ENCODE measurements around the gene RIPOR3. TPM values are rescaled to one million over a fixed set of nuclear protein-coding genes. Genes with fewer than 3 reads are reported as not detected.

Gene RIPOR3
- total RNA-seq, 2 experiments from 2014 or later: not detected

GRCh38 chr20:50559149-50559548 lies 132.2 kb downstream of the RIPOR3 start:
- CTCF ChIA-PET: interaction anchor here (0.7 to 1.5 kb wide), 3 partner anchors 33 to 71 kb away, joined by 3 to 4 read pairs (median 3); no protein-coding TSS in a partner anchor
- Mint-ChIP-seq H3K27ac (peak overlapping the region; percentile 1), H3K27me3 (no peaks in the 10 kb centered on the region), H3K4me3 (no peak overlapping the region), H3K9me3 (ENCODE audit: low read depth) (no peaks in the 10 kb centered on the region), H3K36me3 (peaks cover 51% of the 10 kb centered on the region), H3K4me1 (peaks cover 53% of the 10 kb centered on the region)
- DNase-seq (no peak), ATAC-seq (no peak)

- no peaks in the 10 kb centered on the region for H3K27me3 Mint-ChIP-seq
- no peaks in the 10 kb centered on the region for H3K9me3 Mint-ChIP-seq (ENCODE audit: low read depth)
- H3K4me3 Mint-ChIP-seq: no peak overlapping the region
- H3K36me3 Mint-ChIP-seq: peaks cover 51% of the 10 kb centered on the region
- DNase-seq (no peak), ATAC-seq (no peak)
- H3K4me1 Mint-ChIP-seq: peaks cover 52% of the 10 kb centered on the region
- no peak overlapping the region for H3K27ac Mint-ChIP-seq
- CTCF ChIA-PET: interaction anchor here (1.1 kb wide), 1 partner anchor 15 kb away, joined by 3 read pairs; no protein-coding TSS in a partner anchor
These were observed 132.8 kb downstream of the RIPOR3 start for GRCh38 chr20:50558483-50558925.

GRCh38 chr20:50557549-50558134 lies 133.7 kb downstream of the RIPOR3 start:
- Mint-ChIP-seq H3K27me3 (no peaks in the 10 kb centered on the region), H3K4me3 (no peak overlapping the region), H3K36me3 (peaks cover 44% of the 10 kb centered on the region), H3K9me3 (ENCODE audit: low read depth) (no peaks in the 10 kb centered on the region), H3K4me1 (peaks cover 46% of the 10 kb centered on the region), H3K27ac (no peak overlapping the region)
- CTCF ChIA-PET: interaction anchor here (1.1 to 2.4 kb wide), 3 partner anchors 10 to 79 kb away, joined by 3 to 5 read pairs (median 3); no protein-coding TSS in a partner anchor
- ATAC-seq (no peak), DNase-seq (no peak)

- Mint-ChIP-seq H3K4me1 (peaks cover 28% of the 10 kb centered on the region), H3K27ac (no peak overlapping the region)
- DNase-seq: no peak
These were observed 135.7 kb downstream of the RIPOR3 start for GRCh38 chr20:50555662-50556061.

DNA sequence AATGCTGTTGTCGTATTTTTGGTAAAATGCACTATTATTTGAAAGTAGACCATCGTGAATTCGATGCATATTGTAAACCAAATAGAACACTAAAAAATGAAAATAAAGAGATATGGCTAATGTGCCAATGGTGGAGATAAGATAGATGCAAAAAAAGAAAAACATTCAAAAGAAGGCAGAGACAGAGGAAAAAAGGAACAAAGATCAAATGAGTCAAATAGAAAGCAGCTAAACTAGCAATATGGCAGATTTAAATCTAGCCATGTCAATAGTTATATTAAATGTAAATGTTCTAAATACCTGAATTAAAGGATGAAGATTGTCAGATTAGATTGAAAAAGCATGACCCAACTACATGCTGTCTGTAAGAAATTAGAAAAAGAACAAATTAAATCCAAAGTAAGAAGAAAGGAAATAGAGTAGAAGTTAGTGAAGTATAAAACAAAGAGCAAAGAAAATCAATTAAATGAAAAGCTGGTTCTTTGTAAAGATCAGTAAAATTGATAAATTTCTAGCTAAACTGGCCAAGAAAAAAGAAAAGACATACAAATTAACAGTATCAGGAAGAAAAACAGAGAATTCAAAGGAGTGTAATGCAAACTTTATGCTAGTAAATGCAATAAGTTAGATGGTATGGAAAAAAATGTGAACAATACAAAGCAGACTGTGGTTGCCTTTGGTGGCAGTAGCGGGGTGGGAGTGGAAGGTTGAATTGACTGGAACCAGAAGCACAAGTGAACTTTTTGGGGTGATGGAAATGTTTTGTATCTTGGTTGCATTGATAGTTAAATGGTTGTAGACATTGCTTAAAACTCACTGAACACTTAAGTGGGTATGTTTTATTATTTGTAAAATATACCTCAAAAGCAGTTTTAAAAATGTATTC lies 136.4 kb downstream of the RIPOR3 start:
- Mint-ChIP-seq H3K36me3 (peaks cover 32% of the 10 kb centered on the region), H3K9me3 (ENCODE audit: low read depth) (no peaks in the 10 kb centered on the region), H3K4me1 (peaks cover 27% of the 10 kb centered on the region), H3K4me3 (no peak overlapping the region), H3K27me3 (no peaks in the 10 kb centered on the region), H3K27ac (no peak overlapping the region)
- CTCF ChIA-PET: interaction anchor here (0.7 to 2.4 kb wide), 6 partner anchors 7 to 77 kb away, joined by 3 to 5 read pairs (median 3); no protein-coding TSS in a partner anchor
- no peak for DNase-seq
- ATAC-seq: peak; percentile 38

More at GRCh38 chr20:50555662-50556061, 135.7 kb downstream of the RIPOR3 start:
- H3K4me3 Mint-ChIP-seq: no peak overlapping the region
- peaks cover 30% of the 10 kb centered on the region for H3K36me3 Mint-ChIP-seq
- CTCF ChIA-PET: interaction anchor here (0.7 to 2.4 kb wide), 4 partner anchors 8 to 77 kb away, joined by 3 to 5 read pairs (median 3); no protein-coding TSS in a partner anchor
- H3K9me3 Mint-ChIP-seq (ENCODE audit: low read depth): no peaks in the 10 kb centered on the region
- no peak for ATAC-seq
- H3K27me3 Mint-ChIP-seq: no peaks in the 10 kb centered on the region

DNA sequence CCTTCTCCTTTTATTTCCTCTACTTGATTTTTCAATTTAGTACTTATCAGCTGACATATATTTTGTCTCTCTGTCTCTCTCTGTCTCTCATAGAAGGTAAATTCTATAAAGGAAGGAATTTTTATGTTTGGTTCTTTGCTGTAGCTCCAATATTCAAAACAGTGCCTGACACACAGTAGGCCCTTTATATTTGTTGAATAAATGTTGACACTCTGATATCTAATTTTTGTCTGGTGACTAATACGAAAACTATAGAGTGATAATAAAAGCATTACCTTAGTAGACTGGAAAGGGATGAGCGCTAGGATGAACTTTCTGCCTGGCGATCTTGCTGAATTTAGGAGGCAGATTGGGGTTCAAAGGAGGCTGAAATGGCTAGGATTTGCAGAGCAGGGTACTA lies 138.4 kb downstream of the RIPOR3 start:
- no peaks in the 10 kb centered on the region for H3K27me3 Mint-ChIP-seq
- DNase-seq (no peak), ATAC-seq (no peak)
- H3K36me3 Mint-ChIP-seq: peaks cover 29% of the 10 kb centered on the region
- no peaks in the 10 kb centered on the region for H3K9me3 Mint-ChIP-seq (ENCODE audit: low read depth)
- peaks cover 28% of the 10 kb centered on the region for H3K4me1 Mint-ChIP-seq
- H3K4me3 Mint-ChIP-seq: no peak overlapping the region
- H3K27ac Mint-ChIP-seq: no peak overlapping the region
- CTCF ChIA-PET: interaction anchor here (0.6 to 1.4 kb wide), 3 partner anchors 14 to 98 kb away, joined by 3 read pairs; no protein-coding TSS in a partner anchor

- H3K9me3 Mint-ChIP-seq (ENCODE audit: low read depth): no peaks in the 10 kb centered on the region
- peak overlapping the region; percentile 41 for H3K27ac Mint-ChIP-seq
- H3K4me3 Mint-ChIP-seq: no peak overlapping the region
- peaks cover 24% of the 10 kb centered on the region for H3K36me3 Mint-ChIP-seq
- ATAC-seq (peak; percentile 29), DNase-seq (no peak)
- CTCF ChIA-PET: interaction anchor here (0.8 to 1.4 kb wide), 8 partner anchors 11 to 364 kb away, joined by 3 to 6 read pairs (median 3); no protein-coding TSS in a partner anchor
- peaks cover 39% of the 10 kb centered on the region for H3K4me1 Mint-ChIP-seq
- H3K27me3 Mint-ChIP-seq: no peaks in the 10 kb centered on the region
These were observed 140.1 kb downstream of the RIPOR3 start for GRCh38 chr20:50551288-50551687.

- no peak for DNase-seq
- Mint-ChIP-seq H3K4me3 (no peak overlapping the region), H3K27me3 (no peaks in the 10 kb centered on the region), H3K27ac (peak overlapping the region; percentile 16), H3K36me3 (peaks cover 19% of the 10 kb centered on the region), H3K4me1 (peaks cover 42% of the 10 kb centered on the region), H3K9me3 (ENCODE audit: low read depth) (no peaks in the 10 kb centered on the region)
- no peak for ATAC-seq
- CTCF ChIA-PET: interaction anchor here (1.0 to 1.4 kb wide), 7 partner anchors 11 to 86 kb away, joined by 3 to 6 read pairs (median 3); no protein-coding TSS in a partner anchor
These were observed 140.8 kb downstream of the RIPOR3 start for GRCh38 chr20:50550531-50550930.

GRCh38 chr20:50548396-50548795 lies 142.9 kb downstream of the RIPOR3 start:
- Mint-ChIP-seq H3K9me3 (ENCODE audit: low read depth) (no peaks in the 10 kb centered on the region), H3K36me3 (peaks cover 25% of the 10 kb centered on the region), H3K4me3 (no peak overlapping the region), H3K27me3 (no peaks in the 10 kb centered on the region), H3K4me1 (peaks cover 56% of the 10 kb centered on the region), H3K27ac (no peak overlapping the region)
- DNase-seq (no peak), ATAC-seq (no peak)
- CTCF ChIA-PET: interaction anchor here (1.1 to 1.8 kb wide), 8 partner anchors 8 to 246 kb away, joined by 3 to 6 read pairs (median 4); partner anchors contain the start of gene BCAS4

DNA sequence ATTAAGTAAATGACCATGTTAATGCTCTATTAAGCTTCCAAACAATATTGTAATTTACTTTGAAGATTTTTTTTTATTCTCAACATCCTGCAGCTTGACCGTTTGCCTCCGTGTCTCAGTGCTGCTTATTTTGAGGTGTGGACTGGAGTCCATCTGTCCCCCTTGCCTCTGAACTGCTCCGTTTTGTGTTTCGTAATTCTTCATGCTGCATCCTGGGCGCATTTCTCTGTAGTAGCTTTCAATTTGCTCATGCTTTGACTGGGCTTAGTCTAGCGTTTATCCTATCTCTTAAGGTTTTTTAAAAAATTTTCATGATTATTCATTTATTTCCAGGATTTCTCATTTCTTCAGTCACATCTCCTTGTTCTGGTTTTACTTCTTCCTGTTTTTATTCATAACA lies 143.4 kb downstream of the RIPOR3 start:
- DNase-seq: no peak
- Mint-ChIP-seq H3K4me1 (peaks cover 58% of the 10 kb centered on the region), H3K9me3 (ENCODE audit: low read depth) (no peaks in the 10 kb centered on the region), H3K27ac (peak overlapping the region; percentile 42), H3K27me3 (no peaks in the 10 kb centered on the region), H3K4me3 (peak overlapping the region; percentile 25), H3K36me3 (peaks cover 26% of the 10 kb centered on the region)
- ATAC-seq: no peak
- CTCF ChIA-PET: interaction anchor here (1.0 to 1.8 kb wide), 11 partner anchors 9 to 247 kb away, joined by 3 to 6 read pairs (median 4); partner anchors contain the start of genes BCAS4 and PTPN1

GRCh38 chr20:50546729-50547314 lies 144.5 kb downstream of the RIPOR3 start:
- no peaks in the 10 kb centered on the region for H3K27me3 Mint-ChIP-seq
- H3K4me1 Mint-ChIP-seq: peaks cover 68% of the 10 kb centered on the region
- H3K36me3 Mint-ChIP-seq: peaks cover 28% of the 10 kb centered on the region
- H3K27ac Mint-ChIP-seq: peak overlapping the region; percentile 68
- DNase-seq (peak; percentile 58), ATAC-seq (peak; percentile 72)
- H3K9me3 Mint-ChIP-seq (ENCODE audit: low read depth): no peaks in the 10 kb centered on the region
- H3K4me3 Mint-ChIP-seq: peak overlapping the region; percentile 61
- CTCF ChIA-PET: interaction anchor here (0.9 to 2.2 kb wide), 9 partner anchors 10 to 476 kb away, joined by 3 to 9 read pairs (median 5); no protein-coding TSS in a partner anchor

- Mint-ChIP-seq H3K36me3 (peaks cover 33% of the 10 kb centered on the region), H3K9me3 (ENCODE audit: low read depth) (no peaks in the 10 kb centered on the region), H3K27ac (no peak overlapping the region), H3K4me3 (no peak overlapping the region), H3K27me3 (no peaks in the 10 kb centered on the region), H3K4me1 (peaks cover 82% of the 10 kb centered on the region)
- DNase-seq (no peak), ATAC-seq (no peak)
- CTCF ChIA-PET: interaction anchor here (2.2 kb wide), 1 partner anchor 28 kb away, joined by 9 read pairs; no protein-coding TSS in a partner anchor
These were observed 146.2 kb downstream of the RIPOR3 start for GRCh38 chr20:50545126-50545525.

Measured in activated CD8-positive, alpha-beta memory T cell treated with anti-CD3 and anti-CD28 coated beads, Interleukin-2, amount 10 ng/mL, durations not matched to agents 7 days and 5 days (primary cell).